Fibroblast of pulmonary artery (primary cell): Measurements from ENCODE around the gene BRICD5.

ENCODE experiments used
- DNase-seq: peaks from one replicate; pipeline ENCODE4 v3.0.0-alpha.2; 2010; ENCODE audit warnings: low read depth
- H3K4me3 ChIP-seq: replicated peaks from 2 replicates; pipeline ENCODE4 v1.5.1; 2011; ENCODE audit warnings: low read depth, mild to moderate bottlenecking, control low read depth, low read length, moderate library complexity
- CTCF ChIP-seq: IDR thresholded peaks from 2 replicates; pipeline ENCODE4 v1.5.1; 2011; ENCODE audit warnings: mild to moderate bottlenecking, control low read depth, low read length, inconsistent platforms; ENCODE audit errors: missing control alignments

The BRICD5 gene

GRCh38 chr16:2179576-2179975 is 31.1 kb downstream of the BRICD5 start:
- H3K4me3 ChIP-seq: no peak overlapping the region
- TF ChIP-seq CTCF: no peak
- DNase-seq: no peak

GRCh38 chr16:2179107-2179501 is 31.6 kb downstream of the BRICD5 start:
- no peak for DNase-seq
- TF ChIP-seq CTCF: no peak
- H3K4me3 ChIP-seq: no peak overlapping the region

- DNase-seq: peak; percentile 32
- no peak for TF ChIP-seq CTCF
- H3K4me3 ChIP-seq: no peak overlapping the region
These were observed 32.1 kb downstream of the BRICD5 start for GRCh38 chr16:2178321-2179106.

- no peak for TF ChIP-seq CTCF
- H3K4me3 ChIP-seq: no peak overlapping the region
- DNase-seq: no peak
These were observed 33.1 kb downstream of the BRICD5 start for GRCh38 chr16:2177561-2177960.

- H3K4me3 ChIP-seq: no peak overlapping the region
- no peak for TF ChIP-seq CTCF
- DNase-seq: no peak
These were observed 33.6 kb downstream of the BRICD5 start for GRCh38 chr16:2177101-2177500.

- DNase-seq: no peak
- TF ChIP-seq CTCF: no peak
- no peak overlapping the region for H3K4me3 ChIP-seq
These were observed 34.6 kb downstream of the BRICD5 start for GRCh38 chr16:2176047-2176446.

- no peak overlapping the region for H3K4me3 ChIP-seq
- no peak for TF ChIP-seq CTCF
- DNase-seq: no peak
These were observed 35.2 kb downstream of the BRICD5 start for GRCh38 chr16:2175454-2175853.
